ENCODE measurements around the gene IGF1R.

IGF1R gene

GRCh38 chr15:98650417-98651035, 2.2 kb downstream of the IGF1R start:
- H3K4me3 ChIP-seq (ENCODE audit: low read depth, low read length): peak overlapping the region; percentile 87
- peak overlapping the region; percentile 67 for H3K9ac ChIP-seq (ENCODE audit: low read depth, low read length)
- H3K4me1 ChIP-seq (ENCODE audit: control insufficient read depth, insufficient read depth, low read length): peaks cover 10% of the 10 kb centered on the region

GRCh38 chr15:98651036-98651481, 2.7 kb downstream of the IGF1R start:
- Histone ChIP-seq H3K36me3 (ENCODE audit: control insufficient read depth, insufficient read depth, low read length) (no peaks in the 10 kb centered on the region), H3K9ac (ENCODE audit: low read depth, low read length) (peak overlapping the region; percentile 67), H3K9me3 (ENCODE audit: control insufficient read depth, insufficient read depth, low read length) (no peaks in the 10 kb centered on the region), H3K27me3 (ENCODE audit: control insufficient read depth, insufficient read depth, low read length) (no peaks in the 10 kb centered on the region), H3K4me3 (ENCODE audit: low read depth, low read length) (peak overlapping the region; percentile 87), H3K4me1 (ENCODE audit: control insufficient read depth, insufficient read depth, low read length) (peaks cover 10% of the 10 kb centered on the region)

More at GRCh38 chr15:98650417-98651035, 2.2 kb downstream of the IGF1R start:
- Histone ChIP-seq H3K36me3 (ENCODE audit: control insufficient read depth, insufficient read depth, low read length) (no peaks in the 10 kb centered on the region), H3K9me3 (ENCODE audit: control insufficient read depth, insufficient read depth, low read length) (no peaks in the 10 kb centered on the region), H3K27me3 (ENCODE audit: control insufficient read depth, insufficient read depth, low read length) (no peaks in the 10 kb centered on the region)

- no peaks in the 10 kb centered on the region for H3K36me3 ChIP-seq (ENCODE audit: control insufficient read depth, insufficient read depth, low read length)
- peaks cover 10% of the 10 kb centered on the region for H3K4me1 ChIP-seq (ENCODE audit: control insufficient read depth, insufficient read depth, low read length)
- no peaks in the 10 kb centered on the region for H3K27me3 ChIP-seq (ENCODE audit: control insufficient read depth, insufficient read depth, low read length)
- peak overlapping the region; percentile 67 for H3K9ac ChIP-seq (ENCODE audit: low read depth, low read length)
- peak overlapping the region; percentile 87 for H3K4me3 ChIP-seq (ENCODE audit: low read depth, low read length)
- H3K9me3 ChIP-seq (ENCODE audit: control insufficient read depth, insufficient read depth, low read length): no peaks in the 10 kb centered on the region
These were observed 3.4 kb downstream of the IGF1R start for GRCh38 chr15:98651581-98652220.

GRCh38 chr15:98653686-98654085, 5.3 kb downstream of the IGF1R start:
- no peak overlapping the region for H3K9ac ChIP-seq (ENCODE audit: low read depth, low read length)
- no peaks in the 10 kb centered on the region for H3K9me3 ChIP-seq (ENCODE audit: control insufficient read depth, insufficient read depth, low read length)
- no peak overlapping the region for H3K4me3 ChIP-seq (ENCODE audit: low read depth, low read length)
- no peaks in the 10 kb centered on the region for H3K36me3 ChIP-seq (ENCODE audit: control insufficient read depth, insufficient read depth, low read length)
- peaks cover 18% of the 10 kb centered on the region for H3K4me1 ChIP-seq (ENCODE audit: control insufficient read depth, insufficient read depth, low read length)
- no peaks in the 10 kb centered on the region for H3K27me3 ChIP-seq (ENCODE audit: control insufficient read depth, insufficient read depth, low read length)

GRCh38 chr15:98654790-98655360, 6.5 kb downstream of the IGF1R start:
- Histone ChIP-seq H3K9me3 (ENCODE audit: control insufficient read depth, insufficient read depth, low read length) (no peaks in the 10 kb centered on the region), H3K9ac (ENCODE audit: low read depth, low read length) (no peak overlapping the region), H3K36me3 (ENCODE audit: control insufficient read depth, insufficient read depth, low read length) (no peaks in the 10 kb centered on the region), H3K4me1 (ENCODE audit: control insufficient read depth, insufficient read depth, low read length) (peaks cover 18% of the 10 kb centered on the region), H3K4me3 (ENCODE audit: low read depth, low read length) (no peak overlapping the region), H3K27me3 (ENCODE audit: control insufficient read depth, insufficient read depth, low read length) (no peaks in the 10 kb centered on the region)

DNA sequence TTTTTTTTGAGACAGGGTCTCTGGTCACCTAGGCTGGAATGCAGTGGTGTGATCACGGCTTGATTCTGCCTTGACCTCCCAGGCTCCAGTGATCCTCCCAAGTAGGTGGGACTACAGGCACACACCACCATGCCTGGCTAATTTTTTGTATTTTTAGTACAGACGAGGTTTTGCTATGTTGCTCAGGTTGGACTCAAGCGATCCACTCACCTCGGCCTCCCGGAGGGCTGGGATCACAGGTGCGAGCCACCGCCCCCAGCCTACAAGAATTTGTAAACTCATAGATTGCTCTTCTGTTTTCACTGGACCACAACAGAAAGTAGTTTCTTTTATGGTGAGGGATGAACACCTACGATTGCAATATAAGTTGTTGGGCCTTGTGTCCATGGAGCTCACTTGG, 7.4 kb downstream of the IGF1R start:
- Histone ChIP-seq H3K27me3 (ENCODE audit: control insufficient read depth, insufficient read depth, low read length) (no peaks in the 10 kb centered on the region), H3K9me3 (ENCODE audit: control insufficient read depth, insufficient read depth, low read length) (no peaks in the 10 kb centered on the region), H3K4me3 (ENCODE audit: low read depth, low read length) (no peak overlapping the region), H3K36me3 (ENCODE audit: control insufficient read depth, insufficient read depth, low read length) (no peaks in the 10 kb centered on the region), H3K9ac (ENCODE audit: low read depth, low read length) (no peak overlapping the region), H3K4me1 (ENCODE audit: control insufficient read depth, insufficient read depth, low read length) (peaks cover 18% of the 10 kb centered on the region)

DNA sequence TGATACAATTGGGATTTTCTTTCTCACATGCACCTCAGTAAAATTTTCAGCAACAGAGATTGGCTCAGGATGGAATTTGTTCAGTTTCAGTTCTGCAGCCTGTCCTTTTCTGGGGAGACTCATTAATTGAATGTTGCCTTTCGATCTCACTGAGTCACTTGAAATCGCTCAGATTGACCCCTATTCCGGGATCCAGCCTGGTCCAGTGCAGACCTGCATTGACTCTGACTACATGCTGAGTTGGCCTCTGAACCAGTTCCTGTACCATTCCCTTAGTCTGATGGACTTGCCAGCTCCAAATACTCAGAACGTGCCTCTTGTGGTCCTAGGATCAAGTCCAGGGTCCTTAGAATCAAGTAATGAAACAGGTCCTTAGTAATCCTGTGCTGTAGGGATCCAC, 9.4 kb downstream of the IGF1R start:
- no peak overlapping the region for H3K9ac ChIP-seq (ENCODE audit: low read depth, low read length)
- peaks cover 18% of the 10 kb centered on the region for H3K4me1 ChIP-seq (ENCODE audit: control insufficient read depth, insufficient read depth, low read length)
- H3K9me3 ChIP-seq (ENCODE audit: control insufficient read depth, insufficient read depth, low read length): no peaks in the 10 kb centered on the region
- no peak overlapping the region for H3K4me3 ChIP-seq (ENCODE audit: low read depth, low read length)
- H3K27me3 ChIP-seq (ENCODE audit: control insufficient read depth, insufficient read depth, low read length): no peaks in the 10 kb centered on the region
- no peaks in the 10 kb centered on the region for H3K36me3 ChIP-seq (ENCODE audit: control insufficient read depth, insufficient read depth, low read length)

- Histone ChIP-seq H3K36me3 (ENCODE audit: control insufficient read depth, insufficient read depth, low read length) (no peaks in the 10 kb centered on the region), H3K4me3 (ENCODE audit: low read depth, low read length) (no peak overlapping the region), H3K4me1 (ENCODE audit: control insufficient read depth, insufficient read depth, low read length) (peaks cover 18% of the 10 kb centered on the region)
These were observed 10.7 kb downstream of the IGF1R start for GRCh38 chr15:98658831-98659699.

GRCh38 chr15:98660055-98660454, 11.7 kb downstream of the IGF1R start:
- Histone ChIP-seq H3K9me3 (ENCODE audit: control insufficient read depth, insufficient read depth, low read length) (no peaks in the 10 kb centered on the region), H3K9ac (ENCODE audit: low read depth, low read length) (no peak overlapping the region), H3K36me3 (ENCODE audit: control insufficient read depth, insufficient read depth, low read length) (no peaks in the 10 kb centered on the region), H3K4me3 (ENCODE audit: low read depth, low read length) (no peak overlapping the region), H3K27me3 (ENCODE audit: control insufficient read depth, insufficient read depth, low read length) (no peaks in the 10 kb centered on the region), H3K4me1 (ENCODE audit: control insufficient read depth, insufficient read depth, low read length) (peaks cover 9% of the 10 kb centered on the region)

More at GRCh38 chr15:98658831-98659699, 10.7 kb downstream of the IGF1R start:
- Histone ChIP-seq H3K27me3 (ENCODE audit: control insufficient read depth, insufficient read depth, low read length) (no peaks in the 10 kb centered on the region), H3K9me3 (ENCODE audit: control insufficient read depth, insufficient read depth, low read length) (no peaks in the 10 kb centered on the region), H3K9ac (ENCODE audit: low read depth, low read length) (no peak overlapping the region)

GRCh38 chr15:98663045-98663444, 14.7 kb downstream of the IGF1R start:
- Histone ChIP-seq H3K4me1 (ENCODE audit: control insufficient read depth, insufficient read depth, low read length) (peaks cover 22% of the 10 kb centered on the region), H3K27me3 (ENCODE audit: control insufficient read depth, insufficient read depth, low read length) (no peaks in the 10 kb centered on the region), H3K9me3 (ENCODE audit: control insufficient read depth, insufficient read depth, low read length) (no peaks in the 10 kb centered on the region), H3K4me3 (ENCODE audit: low read depth, low read length) (no peak overlapping the region), H3K9ac (ENCODE audit: low read depth, low read length) (no peak overlapping the region), H3K36me3 (ENCODE audit: control insufficient read depth, insufficient read depth, low read length) (no peaks in the 10 kb centered on the region)

DNA sequence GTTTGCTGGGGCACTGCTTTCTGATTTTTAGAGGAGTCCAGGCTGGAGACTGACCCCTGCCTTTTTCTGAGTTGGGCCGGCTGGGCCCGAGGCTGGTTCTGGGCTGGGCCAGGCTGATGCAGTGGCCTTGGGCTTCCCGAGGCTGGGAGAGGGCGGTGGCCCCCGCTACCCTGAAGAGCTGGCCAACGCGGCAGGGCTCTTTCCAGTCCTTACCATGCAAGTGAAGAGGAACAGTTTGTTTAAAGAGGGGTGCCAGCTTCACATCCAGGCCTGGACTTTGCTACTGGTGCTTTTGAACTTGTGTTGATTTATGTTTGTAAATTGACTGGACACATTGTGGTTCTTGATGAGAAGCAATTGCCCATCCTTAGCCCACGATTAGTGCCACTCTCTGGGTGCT, 15.3 kb downstream of the IGF1R start:
- no peak overlapping the region for H3K4me3 ChIP-seq (ENCODE audit: low read depth, low read length)
- H3K9ac ChIP-seq (ENCODE audit: low read depth, low read length): no peak overlapping the region
- no peaks in the 10 kb centered on the region for H3K36me3 ChIP-seq (ENCODE audit: control insufficient read depth, insufficient read depth, low read length)
- H3K27me3 ChIP-seq (ENCODE audit: control insufficient read depth, insufficient read depth, low read length): no peaks in the 10 kb centered on the region
- H3K4me1 ChIP-seq (ENCODE audit: control insufficient read depth, insufficient read depth, low read length): peaks cover 27% of the 10 kb centered on the region
- no peaks in the 10 kb centered on the region for H3K9me3 ChIP-seq (ENCODE audit: control insufficient read depth, insufficient read depth, low read length)
